HG03442 (cell line): ENCODE results near the gene ESD.
"Not testable (repeated sequence)": the region's sequence is repeated elsewhere in the genome, so short reads cannot be mapped to it uniquely, and the experiment has no call there.

Source experiments
- ATAC-seq: cut with Tn5 transposase; IDR thresholded peaks from one replicate; pipeline ENCODE4 v1.9.1; 2021; ENCODE audit warnings: mild to moderate bottlenecking, moderate library complexity; ENCODE audit not compliant: unreplicated experiment

ESD gene

DNA sequence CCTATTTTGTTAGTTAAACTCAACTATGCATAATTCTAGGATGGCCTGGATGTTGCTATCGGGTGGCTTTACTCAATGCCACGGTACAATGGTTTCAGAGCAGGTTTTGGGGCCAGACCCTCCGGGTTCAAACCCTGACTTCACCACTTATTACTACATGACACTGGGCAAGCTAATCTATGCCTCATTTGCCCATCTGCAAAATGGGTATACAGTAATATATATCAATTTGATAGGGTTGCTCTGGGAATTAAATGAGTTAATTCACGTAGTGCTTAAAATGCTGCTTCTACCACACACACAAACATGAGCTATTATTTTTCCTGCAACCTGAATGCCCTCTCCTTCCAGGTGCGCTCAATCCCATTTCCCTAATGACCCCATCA is 839 bp downstream of the ESD start:
- no peak for ATAC-seq

- ATAC-seq: no peak
Observed at GRCh38 chr13:46795321-46795720, 1.6 kb downstream of the ESD start.

DNA sequence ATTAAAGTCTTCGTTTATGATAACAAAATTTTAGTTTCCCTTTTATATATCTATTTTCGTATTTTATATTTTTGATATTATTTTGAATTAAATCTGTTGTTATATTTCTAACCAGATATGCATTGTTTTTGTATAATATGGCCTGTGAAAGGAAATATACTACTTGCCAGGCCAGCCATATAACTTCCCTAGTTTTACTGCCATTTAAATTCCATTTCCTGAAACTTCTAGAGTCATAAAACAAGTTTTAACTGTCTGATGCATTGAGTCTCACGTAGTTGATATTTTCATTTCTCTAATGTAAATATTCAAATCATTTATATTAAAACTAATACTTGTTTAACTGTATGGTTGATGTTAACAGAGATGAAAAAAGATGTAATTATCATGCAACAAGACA is 13.5 kb downstream of the ESD start:
- no peak for ATAC-seq

DNA sequence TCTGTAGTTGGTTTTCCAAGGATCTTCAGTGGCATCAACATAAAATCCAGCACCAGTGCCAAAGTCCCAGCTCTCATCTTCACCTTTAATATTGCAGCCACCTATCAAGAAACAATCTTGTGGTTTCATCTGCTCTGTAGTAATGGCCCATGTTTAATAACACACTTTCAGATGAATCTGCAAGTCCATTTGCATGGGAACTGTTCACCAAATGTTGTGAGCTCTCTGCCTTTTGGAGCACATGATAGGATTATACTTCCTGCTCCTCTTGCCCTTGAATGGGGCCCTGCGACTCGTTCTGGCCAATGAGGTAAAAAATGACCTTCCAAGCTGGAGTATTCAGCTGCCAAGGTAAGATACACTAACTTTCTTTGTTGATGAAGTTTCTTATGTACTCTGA is 14.3 kb downstream of the ESD start:
- no peak for ATAC-seq

GRCh38 chr13:46782066-46782465 is 14.9 kb downstream of the ESD start:
- no peak for ATAC-seq

DNA sequence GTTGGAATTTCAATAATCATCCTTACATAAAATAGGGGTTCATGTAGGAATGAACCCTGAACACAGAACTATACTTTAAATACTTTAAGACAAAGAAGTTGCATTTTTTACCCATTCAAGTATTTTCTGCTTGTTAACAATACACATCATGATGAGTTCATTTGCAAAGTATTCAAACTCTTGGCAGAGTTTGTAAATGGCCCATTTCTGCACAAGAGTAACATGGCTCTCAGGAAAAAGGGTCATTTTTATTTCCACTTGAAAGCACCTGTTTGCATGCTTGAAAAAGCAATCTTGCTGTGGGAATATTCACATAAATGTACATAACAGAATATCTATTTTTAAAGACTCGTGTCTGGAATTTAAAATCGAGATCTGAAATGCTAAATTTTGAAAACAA is 18.1 kb downstream of the ESD start:
- no peak for ATAC-seq

DNA sequence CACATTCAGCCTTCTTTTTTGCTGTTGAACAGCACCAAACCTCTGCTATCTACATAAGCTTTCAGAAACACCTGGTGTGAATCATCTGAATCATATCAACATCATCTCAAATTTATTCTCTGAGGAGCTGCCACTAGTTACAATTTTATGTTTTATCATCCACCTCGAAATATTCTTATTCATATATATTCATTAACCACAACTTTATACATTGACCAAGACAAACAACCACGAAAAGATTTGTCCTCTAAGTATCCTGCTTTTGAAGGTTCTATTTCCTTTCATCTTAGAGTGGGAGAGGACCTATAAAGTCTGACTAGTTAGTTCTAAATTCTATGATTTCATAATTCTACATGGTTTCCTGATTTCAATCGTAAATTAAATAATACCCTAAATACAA is 18.9 kb downstream of the ESD start:
- ATAC-seq: no peak

DNA sequence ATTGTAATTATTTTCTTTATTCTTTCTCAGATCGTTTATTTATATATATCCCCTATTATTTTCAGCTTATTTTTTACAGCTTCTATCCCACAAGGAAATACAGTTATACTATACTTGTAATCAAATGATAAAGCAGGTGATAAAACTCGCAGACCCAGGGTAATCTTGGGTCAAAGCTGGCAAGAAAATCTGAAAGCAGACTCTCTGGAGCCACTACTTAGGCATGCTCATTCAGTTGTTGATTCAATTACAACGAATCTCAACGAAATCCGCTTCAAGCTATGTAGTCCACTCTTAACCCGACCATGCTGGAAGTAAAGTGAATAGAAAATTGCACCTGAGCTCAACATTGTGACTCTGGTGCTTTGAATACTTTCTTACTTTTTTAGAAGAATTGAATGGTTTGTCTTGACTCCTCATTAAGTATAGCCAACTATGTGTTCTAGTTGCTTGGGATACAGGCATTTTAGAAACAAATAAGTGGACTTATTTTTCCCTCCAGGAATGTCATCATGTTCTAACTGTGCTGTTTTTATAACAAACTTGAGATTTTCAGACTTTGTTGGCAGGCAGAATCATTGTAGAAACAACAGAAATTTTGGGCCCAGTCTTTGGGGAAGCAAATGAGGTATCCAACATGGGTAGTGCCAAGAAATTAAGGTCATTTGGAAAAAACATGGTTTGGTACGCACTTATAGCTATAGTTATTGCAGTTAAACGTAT is 21.4 kb downstream of the ESD start:
- no peak for ATAC-seq

- ATAC-seq: no peak
Observed at GRCh38 chr13:46773541-46773940, 23.4 kb downstream of the ESD start.

- no peak for ATAC-seq
Observed at GRCh38 chr13:46771693-46772092, 25.3 kb downstream of the ESD start.

DNA sequence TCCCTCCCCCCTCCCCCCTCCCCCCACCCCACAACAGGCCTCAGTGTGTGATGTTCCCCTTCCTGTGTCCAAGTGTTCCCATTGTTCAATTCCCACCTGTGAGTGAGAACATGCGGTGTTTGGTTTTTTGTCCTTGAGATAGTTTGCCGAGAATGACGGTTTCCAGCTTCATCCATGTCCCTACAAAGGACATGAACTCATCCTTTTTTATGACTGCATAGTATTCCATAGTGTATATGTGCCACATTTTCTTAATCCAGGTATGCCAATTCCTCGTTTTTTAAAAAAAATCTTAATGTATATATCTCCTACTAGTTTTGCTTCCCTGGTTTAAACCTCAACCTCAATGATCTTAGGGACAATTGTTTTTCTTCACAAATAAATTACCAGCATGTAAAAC is 27.0 kb downstream of the ESD start:
- not testable (repeated sequence) for ATAC-seq

- ATAC-seq: no peak
Observed at GRCh38 chr13:46761866-46762265, 35.1 kb downstream of the ESD start.

DNA sequence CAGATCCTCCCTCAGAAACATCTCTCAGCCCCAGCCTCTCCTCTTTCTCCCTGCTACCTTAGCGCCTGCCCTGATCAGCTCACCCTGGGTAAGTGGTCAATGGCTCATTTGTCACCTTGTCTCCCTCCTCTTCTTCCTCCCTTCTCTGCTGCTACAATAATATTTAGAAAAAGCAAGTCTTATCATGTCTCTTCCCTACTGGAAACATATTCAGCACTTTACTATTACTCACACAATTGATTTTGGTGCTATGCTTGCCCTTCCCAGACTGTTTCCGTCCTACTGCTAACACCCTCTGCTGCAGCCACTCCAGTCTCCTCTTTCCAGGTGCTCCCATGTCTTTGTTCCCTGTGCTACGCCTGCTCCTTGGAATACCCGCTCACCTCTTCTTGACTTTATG is 35.8 kb downstream of the ESD start:
- ATAC-seq: no peak

GRCh38 chr13:46759846-46760245 is 37.1 kb downstream of the ESD start:
- no peak for ATAC-seq

DNA sequence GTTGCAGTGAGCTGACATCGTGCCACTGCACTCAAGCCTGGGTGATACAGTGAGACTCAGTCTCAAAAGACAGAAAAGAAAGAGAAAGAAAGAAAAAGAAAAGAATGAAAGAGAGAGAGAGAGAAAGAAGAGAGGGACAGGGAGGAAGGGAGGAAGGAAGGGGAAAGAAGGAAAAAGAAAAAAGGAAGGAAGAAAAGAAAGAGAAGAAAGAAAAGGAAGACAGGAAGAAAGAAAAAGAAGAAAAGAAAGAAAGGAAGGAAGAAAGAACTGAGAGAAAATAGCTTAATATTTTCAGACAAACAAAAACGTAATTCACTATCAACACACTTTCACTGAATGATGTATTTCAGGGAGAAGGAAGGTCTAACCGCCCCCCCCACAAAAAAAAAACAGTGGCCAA is 39.3 kb downstream of the ESD start:
- ATAC-seq: no peak

DNA sequence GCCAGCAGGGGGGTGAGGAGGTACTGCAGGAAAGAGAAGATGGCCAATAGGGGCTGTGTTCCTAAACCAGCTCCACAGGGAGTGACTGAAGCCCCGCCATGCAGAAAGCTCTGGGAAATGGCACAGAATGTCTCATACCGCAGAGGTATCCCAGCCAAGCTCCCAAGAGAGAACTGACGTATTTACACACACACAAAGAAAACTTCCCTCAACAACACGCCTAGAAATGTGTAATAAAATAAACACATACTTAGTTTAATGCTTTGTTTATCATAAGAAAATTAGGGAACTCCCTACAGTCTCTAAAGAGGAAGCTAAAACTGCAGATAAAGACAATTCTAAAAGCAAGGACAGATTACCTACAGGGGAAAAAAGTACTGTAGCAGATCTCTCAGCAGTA is 40.0 kb downstream of the ESD start:
- ATAC-seq: no peak

DNA sequence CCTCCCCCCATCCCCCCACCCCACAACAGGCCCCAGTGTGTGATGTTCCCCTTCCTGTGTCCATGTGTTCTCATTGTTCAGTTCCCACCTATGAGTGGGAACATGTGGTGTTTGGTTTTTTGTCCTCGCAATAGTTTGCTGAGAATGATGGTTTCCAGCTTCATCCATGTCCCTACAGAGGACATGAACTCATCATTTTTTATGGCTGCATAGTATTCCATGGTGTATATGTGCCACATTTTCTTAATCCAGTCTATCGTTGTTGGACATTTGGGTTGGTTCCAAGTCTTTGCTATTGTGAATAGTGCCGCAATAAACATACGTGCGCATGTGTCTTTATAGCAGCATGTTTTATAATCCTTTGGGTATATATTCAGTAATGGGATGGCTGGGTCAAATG is 41.5 kb downstream of the ESD start:
- ATAC-seq: not testable (repeated sequence)

- no peak for ATAC-seq
Observed at GRCh38 chr13:46754812-46755211, 42.1 kb downstream of the ESD start.

DNA sequence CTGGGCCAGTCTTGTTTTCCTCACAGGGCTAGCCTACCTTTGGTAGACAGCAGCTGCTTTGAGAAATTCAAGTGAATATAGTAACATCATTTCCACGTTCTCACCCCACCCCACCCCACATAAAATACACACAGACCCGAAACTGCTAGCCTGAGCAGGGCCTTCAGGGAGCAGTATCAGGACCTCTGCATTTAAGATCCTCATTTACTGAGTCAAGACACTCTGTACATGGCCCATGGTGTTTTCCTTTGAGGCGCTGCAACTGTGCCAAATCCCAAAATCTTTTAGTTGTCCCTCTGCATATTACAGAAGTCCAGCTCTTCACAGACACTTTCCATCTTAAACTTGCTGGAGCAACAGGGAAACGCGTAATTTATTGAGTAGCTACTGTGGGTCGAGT is 43.0 kb downstream of the ESD start:
- no peak for ATAC-seq

- ATAC-seq: no peak
Observed at GRCh38 chr13:46753137-46753536, 43.8 kb downstream of the ESD start.

GRCh38 chr13:46751811-46752635 is 44.9 kb downstream of the ESD start:
- peak; percentile 93 for ATAC-seq

GRCh38 chr13:46749951-46750350 is 47.0 kb downstream of the ESD start:
- ATAC-seq: no peak

- no peak for ATAC-seq
Observed at GRCh38 chr13:46748300-46748699, 48.7 kb downstream of the ESD start.
